ENCODE measurements around the gene SEMA4D.

The SEMA4D gene

DNA sequence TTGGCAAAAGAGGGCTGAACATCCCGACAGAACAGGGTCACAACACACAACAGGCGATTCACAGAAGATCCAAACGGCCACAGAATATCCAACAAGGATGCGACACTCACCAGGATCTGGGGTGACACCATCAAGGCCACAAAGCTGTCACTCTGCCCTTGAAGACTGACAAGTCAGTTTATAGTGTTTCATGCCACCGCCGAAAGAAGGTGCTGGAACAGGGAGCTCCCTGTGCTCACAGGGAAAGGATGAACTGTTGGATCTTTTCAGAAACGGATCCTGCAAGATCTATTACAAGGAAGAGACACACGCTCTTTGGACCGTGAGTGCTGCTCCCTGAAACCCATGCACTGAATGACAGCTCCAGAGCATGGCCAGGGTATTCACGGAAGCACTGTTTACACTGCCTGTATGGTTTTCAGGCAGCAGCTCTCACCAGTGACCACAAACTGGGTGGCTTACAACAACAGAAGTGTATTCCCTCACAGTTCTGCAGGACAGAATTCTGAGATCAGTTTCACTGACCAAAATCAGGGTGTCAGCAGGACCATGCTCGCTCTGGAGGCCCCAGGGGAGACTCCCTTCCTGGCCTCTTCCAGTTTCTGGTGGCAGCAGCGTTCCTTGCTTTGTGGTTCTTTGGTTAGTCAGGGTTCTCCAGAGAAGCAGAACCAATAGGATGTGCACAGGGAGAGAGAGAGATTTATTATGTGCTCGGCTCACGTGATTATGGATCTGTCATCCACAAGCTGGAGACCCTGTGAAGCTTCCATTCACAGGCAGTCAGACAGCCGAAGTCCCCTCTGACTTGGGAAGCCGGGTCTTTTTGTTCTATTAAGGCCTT lies 52.8 kb downstream of the SEMA4D start:
- DNase-seq (ENCODE audit: low read depth) = no peak

DNA sequence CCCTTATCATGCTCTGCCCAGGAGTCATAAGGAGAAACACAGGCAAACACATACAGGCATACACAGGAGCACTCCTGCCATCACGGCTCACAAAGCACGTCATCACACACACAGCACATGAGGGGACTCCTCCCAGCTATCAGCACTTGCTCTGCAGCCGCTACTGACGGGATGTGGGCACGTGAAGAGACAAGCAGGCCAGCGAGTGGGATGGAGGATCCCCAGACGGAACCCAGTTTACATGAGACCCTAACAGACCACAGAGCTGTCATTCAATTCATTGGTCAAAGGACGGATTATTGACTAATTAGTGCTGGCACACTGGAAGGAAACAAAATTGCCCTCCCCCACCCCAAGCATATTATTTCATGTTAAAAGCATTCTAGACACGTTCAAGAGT lies 53.6 kb downstream of the SEMA4D start:
- no peak for DNase-seq (ENCODE audit: low read depth)

DNA sequence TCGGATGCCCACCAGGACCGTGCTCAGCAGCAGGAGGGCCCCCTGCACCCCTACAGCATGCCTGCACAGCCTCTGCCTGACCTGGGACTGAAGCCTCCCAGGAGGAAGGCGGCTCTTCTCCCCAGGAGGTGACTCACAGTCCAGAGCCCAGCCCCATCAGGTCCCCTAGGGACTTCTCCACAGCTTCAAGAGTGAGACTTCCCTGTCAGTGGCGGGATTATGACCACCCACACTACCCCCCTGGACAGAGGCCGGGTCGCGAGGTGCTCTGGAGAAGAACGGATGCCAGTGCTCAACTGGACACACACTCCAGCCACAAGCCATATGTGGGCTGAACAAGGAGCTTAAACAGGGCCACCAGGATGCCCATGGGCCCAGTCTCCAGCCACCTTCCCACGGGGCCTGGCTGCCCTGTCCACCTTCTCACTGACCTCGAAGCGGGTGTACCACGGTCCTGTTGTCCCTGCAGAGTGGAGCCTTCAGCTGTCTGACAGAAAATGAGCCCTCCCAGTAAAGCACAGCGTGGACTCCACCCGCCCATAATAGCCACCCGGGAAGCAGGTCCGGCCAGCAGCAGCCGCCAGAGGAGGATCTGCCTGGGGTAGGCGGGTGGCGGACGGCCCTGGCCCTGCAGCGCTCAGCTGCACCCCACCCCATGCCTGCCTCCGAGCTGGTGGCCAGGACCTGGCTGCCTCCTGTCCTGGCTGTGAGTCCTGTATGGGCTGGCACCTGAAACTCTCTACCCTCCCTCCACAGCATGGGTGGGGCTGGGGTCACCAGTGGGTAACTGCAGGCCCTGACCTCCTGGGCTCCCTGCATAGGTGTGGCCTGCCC lies 54.7 kb downstream of the SEMA4D start:
- DNase-seq (ENCODE audit: low read depth) = no peak

DNA sequence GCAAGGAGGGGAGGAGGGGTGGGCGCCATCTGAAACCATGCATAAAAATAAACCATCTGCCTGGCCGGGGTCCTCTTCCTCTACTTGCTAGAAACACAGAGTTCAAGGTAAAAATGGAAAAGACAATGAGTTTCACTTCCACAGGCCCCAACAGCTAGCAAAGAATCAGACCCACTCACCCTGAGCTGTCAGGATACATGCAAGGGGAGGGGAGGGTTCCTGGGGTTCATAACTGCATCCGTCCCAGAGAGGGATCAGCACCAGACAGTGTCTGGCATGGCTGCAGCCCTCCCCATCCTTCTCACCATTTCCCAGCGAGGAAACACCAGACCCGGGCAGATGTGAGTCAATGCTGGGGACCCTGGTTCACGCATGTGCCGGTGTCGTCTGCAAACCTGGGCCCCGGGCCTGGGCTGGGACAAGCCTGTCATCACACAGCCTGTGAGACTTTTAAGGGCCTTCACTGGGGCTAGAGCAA lies 55.4 kb downstream of the SEMA4D start:
- no peak for DNase-seq (ENCODE audit: low read depth)

DNA sequence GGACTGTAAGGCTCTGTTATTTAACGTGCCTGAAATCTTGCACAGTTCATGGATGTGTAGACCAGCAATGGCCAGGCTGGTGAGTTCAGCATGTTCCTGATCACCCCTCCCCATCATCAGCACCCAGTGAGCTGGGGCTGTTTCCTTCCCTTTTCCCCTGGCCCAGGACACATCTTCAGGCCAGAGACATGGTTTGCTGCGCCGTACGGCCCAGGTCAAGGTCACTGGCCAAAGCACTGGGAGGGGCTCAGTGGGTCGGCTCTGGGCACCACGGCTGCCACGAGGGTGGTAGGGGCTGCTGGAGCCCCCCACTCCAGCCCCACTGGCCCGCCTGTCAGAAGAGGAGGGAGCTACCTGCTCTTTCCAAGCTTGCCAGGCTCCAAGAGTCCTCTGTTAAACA lies 55.9 kb downstream of the SEMA4D start:
- no peak for DNase-seq (ENCODE audit: low read depth)

DNA sequence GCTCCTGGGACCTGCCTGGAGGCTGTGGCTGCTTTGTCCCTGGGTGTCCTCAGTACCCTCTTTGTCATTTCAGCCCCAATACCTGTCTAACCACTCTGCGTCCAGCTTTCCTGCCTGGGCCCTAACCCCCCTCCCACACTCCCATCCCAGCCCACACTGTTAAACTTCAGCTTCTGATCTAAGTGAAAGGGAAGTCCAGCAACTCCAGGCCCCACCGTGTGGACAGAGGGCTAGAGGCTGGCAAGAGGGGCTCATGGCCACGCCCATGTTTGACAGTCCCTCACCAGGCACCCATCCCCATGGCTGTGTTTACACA lies 56.3 kb downstream of the SEMA4D start:
- no peak for DNase-seq (ENCODE audit: low read depth)

DNA sequence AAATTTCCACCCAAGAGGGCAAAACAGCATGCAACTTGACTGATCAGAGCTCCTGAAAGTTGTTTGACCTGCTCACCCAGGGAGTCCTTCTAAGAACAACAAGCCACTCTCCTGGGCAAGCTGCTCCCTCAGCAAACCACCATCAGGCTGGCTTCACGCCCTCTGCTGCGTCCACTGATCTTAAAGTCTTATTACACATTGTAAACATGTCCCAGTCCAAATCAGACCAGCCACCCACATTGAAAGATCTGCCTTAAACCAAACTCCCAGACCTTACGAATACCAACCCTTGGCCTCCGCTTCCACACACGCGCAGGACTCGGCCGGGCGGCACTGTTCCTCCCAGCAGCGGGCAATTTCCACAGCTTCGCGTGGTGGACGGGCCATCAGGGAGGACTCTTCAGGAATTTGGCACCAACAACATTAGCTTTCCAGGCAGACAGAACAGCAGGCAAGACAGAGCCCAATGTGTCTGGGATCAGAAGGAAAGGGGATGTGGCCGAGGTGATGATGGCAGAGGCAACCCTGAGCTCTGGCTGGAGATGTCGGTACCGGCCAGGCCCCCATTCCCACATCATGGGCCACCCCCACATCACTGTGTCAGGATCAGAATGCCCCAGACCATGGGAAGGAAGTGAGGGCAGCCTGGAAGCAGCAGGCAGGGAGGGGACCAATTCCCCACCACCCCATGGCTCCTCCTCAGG lies 56.8 kb downstream of the SEMA4D start:
- no peak for DNase-seq (ENCODE audit: low read depth)

DNA sequence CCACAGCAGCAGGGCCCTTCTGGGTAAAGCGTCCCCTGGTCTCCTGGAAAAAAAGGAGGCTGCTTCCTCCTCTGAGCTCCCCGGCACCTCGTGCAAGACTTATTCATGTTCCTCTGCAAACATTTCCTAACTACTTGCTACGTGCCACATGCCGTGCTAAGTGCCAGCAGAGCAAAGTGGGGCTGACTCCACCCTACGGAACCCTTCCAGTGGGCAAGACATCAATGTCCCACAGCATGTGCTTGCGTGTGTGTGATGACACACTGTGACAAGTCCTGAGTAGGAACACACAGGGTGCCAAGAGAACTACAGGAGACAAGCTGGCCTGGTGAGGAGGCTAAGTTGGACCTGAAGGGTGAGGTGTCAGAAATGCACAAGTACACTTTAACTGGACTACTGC lies 57.4 kb downstream of the SEMA4D start:
- DNase-seq (ENCODE audit: low read depth) = no peak

DNA sequence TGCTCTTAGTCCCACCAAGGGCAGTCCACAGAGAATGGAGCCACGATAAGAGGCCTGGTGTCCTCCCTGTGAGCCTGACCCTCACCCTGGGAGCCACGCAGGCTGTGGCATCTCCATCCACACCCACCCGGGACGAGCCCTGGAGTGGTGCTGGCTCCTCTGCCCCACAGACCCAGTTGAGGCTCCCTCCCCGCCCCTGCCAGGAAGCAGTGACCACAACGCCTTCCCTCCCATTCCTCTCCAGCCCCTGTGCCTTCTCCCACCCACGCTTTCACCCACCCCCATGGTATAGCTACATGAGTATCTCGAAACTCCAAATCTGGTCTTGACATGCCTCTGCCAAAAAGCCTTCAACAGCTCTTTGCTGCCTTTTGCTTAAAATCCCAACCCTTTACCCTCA lies 57.9 kb downstream of the SEMA4D start:
- DNase-seq (ENCODE audit: low read depth) = no peak

DNA sequence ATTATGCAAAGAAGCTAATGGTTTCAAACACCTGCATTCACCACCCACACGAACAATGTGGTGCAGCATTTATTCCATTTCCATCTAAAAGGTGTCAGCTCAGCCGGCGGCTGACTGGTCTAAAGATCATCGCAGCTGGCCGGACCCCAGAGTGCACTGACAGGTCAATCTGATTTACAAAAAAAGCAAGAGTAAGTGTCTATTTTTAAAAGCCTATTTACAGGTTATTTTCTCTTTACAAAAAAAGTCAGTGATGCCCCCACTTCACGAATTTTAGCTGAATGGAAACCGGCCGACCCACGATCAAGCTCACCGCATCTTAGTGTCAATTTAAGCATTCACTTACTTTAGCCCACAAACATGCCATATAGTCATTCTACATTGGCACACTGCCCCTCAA lies 58.3 kb downstream of the SEMA4D start:
- no peak for DNase-seq (ENCODE audit: low read depth)

DNA sequence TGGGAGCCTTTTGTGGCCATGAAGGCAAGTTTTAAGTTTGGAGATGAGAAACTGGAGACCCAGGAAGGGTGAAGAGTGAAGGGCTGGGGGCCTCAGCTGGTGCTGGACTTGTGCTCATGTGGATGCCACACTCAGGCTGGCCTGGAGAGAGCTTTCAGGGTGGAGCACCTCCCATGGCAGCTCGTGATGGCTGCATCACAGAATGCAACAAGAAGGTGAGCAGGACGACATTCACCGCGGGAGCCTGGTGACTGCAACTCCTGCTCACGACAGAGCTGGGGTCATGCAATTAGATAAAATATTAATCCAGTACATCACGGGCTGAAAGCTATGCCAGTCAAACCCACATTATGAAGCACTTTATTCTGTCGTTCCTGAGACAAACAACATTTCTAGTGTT lies 59.7 kb downstream of the SEMA4D start:
- no peak for DNase-seq (ENCODE audit: low read depth)

DNA sequence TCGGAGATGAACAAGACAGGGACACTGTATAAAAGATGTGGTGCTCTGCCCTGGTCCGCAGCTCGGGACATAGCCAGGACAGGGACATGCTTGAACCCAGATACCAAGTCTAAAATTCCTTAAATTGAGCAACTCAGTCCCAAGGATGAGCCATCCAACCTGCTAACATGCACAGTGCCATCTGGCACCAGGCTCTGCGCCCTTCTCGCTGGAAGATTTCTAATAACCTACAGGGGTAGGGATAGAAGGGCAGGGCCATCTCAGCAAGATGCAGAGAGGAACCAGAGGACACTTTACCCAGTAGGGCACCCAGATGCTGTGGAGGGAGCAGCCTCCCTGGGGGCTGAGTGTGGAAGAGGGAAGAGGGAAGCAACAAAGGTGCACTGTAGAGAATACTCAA lies 60.1 kb downstream of the SEMA4D start:
- no peak for DNase-seq (ENCODE audit: low read depth)

DNA sequence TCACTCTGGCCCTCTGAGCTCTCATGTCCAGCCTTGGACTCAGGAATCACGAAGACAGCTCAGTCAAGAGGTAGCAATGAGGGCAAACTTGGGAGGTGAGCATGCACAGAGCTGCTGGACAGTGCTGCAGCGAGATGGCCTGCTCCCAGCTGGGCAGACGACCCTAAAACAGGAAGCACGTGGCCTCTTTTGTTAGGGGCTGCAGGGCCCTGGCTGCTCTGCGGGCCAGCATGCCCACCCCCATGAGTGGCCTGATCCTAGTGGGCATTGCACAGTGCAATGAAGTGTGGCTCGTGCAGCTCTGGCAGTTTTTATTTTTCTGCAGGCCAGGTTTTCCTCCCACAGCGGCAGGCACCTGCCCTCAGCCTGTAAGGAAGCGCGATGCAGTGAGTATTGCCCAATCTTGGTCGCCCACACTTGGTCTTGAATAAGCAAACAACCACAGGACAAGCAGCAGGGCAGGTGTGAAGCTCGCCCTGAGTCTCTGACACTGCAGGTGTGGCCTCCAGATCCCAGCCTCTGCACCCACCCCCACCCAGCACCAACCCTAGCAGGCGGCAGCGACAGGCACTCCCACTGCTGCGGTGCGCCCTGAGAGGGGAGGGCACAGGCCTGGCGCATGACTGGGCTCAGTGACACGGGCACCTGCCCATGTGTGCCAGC lies 60.8 kb downstream of the SEMA4D start:
- no peak for DNase-seq (ENCODE audit: low read depth)

DNA sequence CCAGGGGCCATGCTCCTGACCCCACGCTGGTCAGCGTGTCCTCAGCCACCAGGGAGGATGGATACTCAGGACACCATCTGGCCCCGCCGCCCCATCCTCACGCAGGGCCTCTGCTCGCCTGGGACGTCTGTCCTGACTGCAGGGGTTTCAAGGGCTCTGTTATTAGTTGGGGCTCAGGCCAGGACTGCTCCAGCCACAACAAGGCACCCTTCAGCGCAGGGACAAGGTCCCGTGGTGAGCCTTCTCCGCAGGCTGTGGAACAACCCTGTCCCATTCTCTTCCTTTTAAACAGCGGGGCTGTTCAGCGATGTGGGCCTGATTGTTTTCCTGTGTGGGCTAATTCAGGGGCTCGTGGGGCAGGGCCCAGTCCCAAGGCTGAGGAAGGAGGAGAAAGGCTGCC lies 61.6 kb downstream of the SEMA4D start:
- DNase-seq (ENCODE audit: low read depth) = no peak

DNA sequence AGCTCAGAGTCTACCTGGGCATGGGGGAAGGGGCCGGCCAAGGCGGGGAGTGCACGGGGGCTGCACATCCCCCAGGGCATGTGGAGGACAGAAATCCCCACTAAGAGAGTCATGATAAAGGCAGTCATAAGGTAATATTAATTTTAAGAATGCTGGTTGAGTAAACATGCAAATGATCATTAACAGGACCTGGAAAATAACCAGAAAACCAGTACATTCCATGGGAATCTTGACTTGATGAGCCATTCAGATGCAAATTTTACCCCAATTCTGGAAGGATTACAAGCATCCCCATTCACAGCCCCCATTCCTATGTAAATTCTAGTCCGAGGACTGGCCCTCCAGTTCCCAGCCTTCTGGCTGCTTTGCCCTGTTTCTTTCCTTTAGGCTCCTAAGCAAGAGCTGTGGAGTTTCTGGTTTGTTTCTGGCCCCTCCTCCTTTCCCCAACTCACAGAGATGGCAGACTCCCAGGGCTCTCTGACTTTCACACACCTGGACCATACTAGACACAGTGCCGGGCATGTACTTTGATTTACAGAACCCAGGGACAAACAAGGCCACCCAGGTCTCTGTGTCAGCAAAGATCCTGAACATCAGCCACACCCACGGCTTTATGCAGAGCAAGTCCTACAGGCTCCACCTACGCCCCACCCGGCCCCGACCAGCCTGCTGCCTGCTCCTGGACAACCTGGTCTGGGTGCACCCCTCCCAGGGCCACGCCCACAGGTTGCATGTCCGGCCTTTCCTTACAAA lies 62.7 kb downstream of the SEMA4D start:
- no peak for DNase-seq (ENCODE audit: low read depth)

DNA sequence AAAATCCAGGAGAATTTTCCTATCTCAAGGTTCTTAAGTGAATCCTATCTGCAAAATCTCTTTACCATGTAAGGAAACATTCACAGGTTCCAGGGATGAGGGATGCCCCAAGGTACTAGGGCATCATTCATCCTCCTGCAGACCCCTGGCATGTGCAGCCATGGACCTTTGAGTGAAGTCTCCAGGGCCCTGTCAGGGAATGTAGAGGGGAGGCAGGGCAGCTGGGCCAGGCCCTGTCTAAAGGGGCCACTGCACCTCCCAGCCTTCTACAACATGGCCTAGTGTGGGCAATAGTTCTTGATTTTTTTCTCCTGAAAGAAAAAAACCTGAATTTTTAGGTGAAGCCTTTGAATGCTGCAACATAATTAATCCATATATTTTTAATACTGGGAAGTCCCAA lies 63.3 kb downstream of the SEMA4D start:
- no peak for DNase-seq (ENCODE audit: low read depth)

DNA sequence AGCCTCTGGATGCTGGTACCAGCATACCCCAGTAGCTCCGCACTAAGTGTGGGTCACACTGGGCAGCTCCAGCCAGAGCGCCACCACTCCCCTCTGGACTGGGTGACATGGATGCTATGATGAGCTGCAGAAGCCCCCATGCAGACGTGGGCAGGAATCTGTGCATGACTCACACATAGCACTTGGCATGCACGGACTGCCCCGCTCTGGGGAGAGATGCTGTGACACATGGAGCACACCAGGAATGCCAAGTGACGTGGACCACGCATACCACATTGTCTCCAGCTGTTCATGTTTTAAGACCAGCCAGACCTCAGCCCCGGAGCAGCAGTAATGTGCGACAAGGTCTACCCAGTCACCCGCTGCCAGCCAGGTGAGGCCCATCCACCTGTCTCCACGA lies 64.1 kb downstream of the SEMA4D start:
- DNase-seq (ENCODE audit: low read depth) = no peak

DNA sequence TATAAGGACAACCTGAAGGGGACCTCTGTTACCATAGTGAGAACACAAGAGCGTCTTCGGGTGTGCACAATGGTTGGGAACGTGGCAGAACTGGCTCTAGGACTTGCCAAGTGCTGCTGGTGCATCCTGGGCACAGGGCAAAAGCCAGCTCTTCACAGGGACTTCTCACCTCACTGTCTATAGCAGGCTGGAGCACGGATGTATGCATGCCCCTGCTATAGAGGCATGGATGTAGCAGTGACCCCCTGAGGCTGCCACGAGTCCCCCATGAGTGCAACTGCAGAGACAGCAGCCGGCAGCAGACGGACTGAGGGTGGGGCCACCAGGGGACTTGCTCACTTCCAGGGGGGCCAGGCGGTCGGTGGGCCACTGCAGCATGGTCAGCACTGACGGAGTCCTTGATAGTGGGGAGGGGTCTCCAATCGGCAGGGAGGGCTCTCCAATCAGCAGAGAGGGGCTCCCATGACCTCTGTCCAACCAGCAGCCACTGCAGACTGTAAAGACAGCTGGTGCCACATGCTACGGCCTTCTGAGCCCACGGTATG lies 64.9 kb downstream of the SEMA4D start:
- DNase-seq (ENCODE audit: low read depth) = no peak

DNA sequence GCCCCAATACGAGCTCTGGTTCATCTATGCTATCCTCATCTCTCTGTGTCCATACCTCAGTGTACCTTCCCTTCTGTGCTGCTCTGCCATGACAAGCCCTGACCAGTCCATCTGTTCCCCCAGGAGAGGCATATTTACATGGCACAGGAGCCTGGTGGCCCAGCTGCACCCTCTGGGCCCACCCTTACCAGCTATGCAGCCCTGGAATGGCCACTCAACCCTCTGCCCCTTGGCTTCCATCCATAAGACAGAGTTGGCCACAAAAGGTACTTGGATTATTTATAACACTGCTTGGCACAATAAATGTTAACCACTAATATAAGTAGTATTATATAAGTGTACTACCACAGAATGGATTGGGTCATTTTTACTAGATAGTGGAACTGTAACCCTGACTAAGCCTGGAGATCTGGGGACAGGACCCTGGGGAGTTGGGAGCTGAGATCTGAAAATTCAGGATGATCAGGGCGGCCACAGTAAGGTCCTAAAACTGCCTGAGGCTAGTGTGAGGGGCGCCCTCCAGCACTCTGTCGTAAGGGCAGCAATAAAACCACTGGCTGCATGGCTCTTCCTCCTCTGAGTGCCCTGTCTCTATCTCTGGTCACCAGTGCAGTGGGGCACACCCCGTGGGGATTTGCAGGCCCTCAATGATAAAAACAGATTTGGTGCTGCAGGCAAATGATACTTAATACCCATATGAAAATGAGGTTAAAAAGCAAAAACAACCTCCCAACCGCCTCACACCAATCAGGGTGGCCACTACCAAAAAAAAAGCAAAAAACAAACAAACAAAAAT lies 65.8 kb downstream of the SEMA4D start:
- no peak for DNase-seq (ENCODE audit: low read depth)

DNA sequence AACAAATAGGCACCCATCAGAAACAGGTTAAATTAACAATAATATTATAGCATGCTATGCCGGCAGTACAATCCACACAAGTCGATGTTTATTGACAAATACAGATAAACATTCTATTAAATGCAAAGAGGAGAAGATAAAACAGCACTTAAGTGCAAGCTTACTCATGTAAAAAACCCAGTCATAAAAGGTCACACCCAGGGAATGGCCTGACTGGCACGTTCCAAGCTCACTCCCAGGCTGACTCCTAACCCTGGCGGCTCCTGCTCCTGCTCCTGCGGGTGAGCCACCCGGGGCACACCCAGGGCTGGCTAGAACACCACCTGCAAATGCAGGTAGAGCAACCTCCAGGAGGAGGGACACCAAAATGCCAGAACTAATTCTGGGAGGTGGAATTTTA lies 66.9 kb downstream of the SEMA4D start:
- DNase-seq (ENCODE audit: low read depth) = no peak

Data from HS-27A (cell line).